Right lobe of liver (tissue), 4 donors: ENCODE results near the gene TJP3.
"Not testable (repeated sequence)": the region's sequence is repeated elsewhere in the genome, so short reads cannot be mapped to it uniquely, and the experiment has no call there.

Experiments used
- CTCF ChIP-seq, 4 donors: fragments of 200-600 bp in 3 of 4; fragments of 450-650 bp in 1 of 4; IDR thresholded peaks; one replicate each; pipeline versions ENCODE4 v1.5.1 to v1.8.0; 2016 to 2022; ENCODE audit warnings: antibody characterized with exemption in 4 of 4, mild to moderate bottlenecking in 2 of 4
- POLR2A ChIP-seq: fragments of 450-650 bp; IDR thresholded peaks from one replicate; pipeline ENCODE4 v1.6.1; 2017; ENCODE audit warnings: antibody characterized with exemption, mild to moderate bottlenecking
- donor health status: DM: no; HTN: no; CAD: no.
- donor health status: DM: no; HTN: no; CAD: no.
- donor health status: DM: no; HTN: yes; CAD: no.

DNA sequence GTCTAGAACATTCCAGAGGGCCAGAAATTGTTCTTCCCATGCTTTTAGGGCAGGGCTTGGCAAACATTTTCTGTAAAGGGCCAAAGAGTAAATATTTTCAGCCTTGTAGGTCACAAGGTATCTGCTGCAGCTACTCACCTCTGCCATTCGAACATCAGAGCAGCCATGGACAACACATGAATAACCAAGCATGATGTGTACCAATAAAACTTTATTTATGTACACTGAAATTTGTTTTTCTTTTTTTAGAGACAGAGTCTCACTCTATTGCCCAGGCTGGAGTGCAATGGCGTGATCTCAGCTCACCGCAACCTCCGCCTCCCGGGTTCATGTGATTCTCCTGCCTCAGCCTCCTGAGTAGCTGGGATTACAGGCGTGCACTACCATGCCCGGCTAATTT is 49.5 kb downstream of the TJP3 start:
- not testable (repeated sequence) for TF ChIP-seq CTCF (IDR thresholded peaks at IDR 0.05); POLR2A
